DMS114 treated with DMSO at 0.1 percent for 48 hours (cell line): ENCODE measurements around the gene HTR1D.

ENCODE experiments used
- DNase-seq: peaks from one replicate; lab custom pipeline; 2025; ENCODE audit not compliant: unreplicated experiment; lab: John Stamatoyannopoulos, UW

HTR1D gene

DNA sequence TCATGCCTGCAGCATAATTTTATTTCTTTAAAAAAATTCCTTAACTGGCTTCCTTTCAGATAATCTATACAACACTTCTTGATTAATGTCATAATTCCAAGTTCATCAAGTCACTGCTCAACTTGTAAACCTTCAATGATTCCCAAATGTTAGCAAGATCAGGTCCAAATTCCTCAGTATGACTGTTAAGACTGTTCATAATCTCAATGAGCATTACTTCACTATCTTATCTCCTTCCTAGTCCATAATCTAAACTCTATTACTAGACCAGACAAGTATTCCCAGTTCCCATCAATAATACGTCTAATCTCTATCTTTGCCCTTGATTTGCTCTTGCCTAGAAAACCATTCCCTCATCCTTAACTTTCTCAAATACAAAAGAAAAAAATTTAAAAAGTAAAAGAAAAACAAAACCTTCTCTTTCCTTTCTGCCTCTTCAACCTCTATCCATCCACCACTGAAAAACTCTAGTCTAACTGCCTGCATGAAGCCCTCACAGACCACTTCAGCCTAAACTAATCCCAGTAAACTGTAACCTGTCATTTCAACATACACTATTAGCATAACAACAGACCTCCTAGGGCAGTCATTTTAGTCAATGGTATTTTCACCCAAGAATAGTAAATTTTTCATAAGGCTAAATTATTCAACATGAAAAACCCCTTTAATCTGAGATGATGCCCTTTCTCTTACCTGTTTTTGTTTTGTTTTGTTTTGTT is 64.2 kb downstream of the HTR1D start:
- DNase-seq, result no peak

- no peak for DNase-seq
These were observed 66.6 kb downstream of the HTR1D start for GRCh38 chr1:23150742-23151141.

- DNase-seq, result no peak
These were observed 67.2 kb downstream of the HTR1D start for GRCh38 chr1:23150125-23150524.

- DNase-seq, result no peak
These were observed 68.2 kb downstream of the HTR1D start for GRCh38 chr1:23149114-23149513.

DNA sequence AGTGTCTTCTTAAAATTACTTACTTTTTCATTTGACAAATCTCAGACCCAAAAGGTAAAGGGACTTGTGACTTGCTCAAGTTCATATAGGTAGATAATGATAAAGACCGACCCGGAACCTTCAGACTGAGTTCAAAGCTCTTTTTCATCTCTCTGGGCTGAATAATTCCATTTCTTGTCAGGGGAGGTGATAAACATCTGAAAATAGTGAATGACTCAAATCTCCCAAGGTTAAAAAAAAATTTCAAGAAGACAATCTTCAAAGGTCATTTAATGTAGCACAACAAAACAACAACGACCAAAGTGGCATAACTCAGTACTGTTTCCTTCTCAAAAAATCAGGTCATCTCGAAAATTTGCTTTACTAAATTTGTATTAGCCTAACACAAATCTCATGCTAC is 69.2 kb downstream of the HTR1D start:
- DNase-seq, result no peak
